OCI-LY3 (cell line): ENCODE data around the gene PCSK4.
"Not testable (repeated sequence)": the region's sequence is repeated elsewhere in the genome, so short reads cannot be mapped to it uniquely, and the experiment has no call there.

ENCODE experiments used
- H2AFZ ChIP-seq: fragments of 200-600, 300-600 bp; shearing (Covaris generic); 2 replicates; pipeline ENCODE4 v1.6.0; 2014; ENCODE audit warnings: antibody characterized with exemption, low read depth, low read length
- H3K27ac ChIP-seq: fragments of 200-600, 300-600 bp; sonication (generic); 2 replicates; pipeline ENCODE4 v1.5.1; 2014; ENCODE audit warnings: mild to moderate bottlenecking, low read length, moderate library complexity, mixed read lengths
- H3K27me3 ChIP-seq: fragments of 200-600, 300-600 bp; sonication (generic); 2 replicates; pipeline ENCODE4 v1.6.1; 2014; ENCODE audit warnings: low read depth, low read length, mixed read lengths
- H3K36me3 ChIP-seq: fragments of 200-600, 300-600 bp; sonication (generic); replicated peaks from 2 replicates; pipeline ENCODE3; 2014; ENCODE audit warnings: low read depth, low read length, mixed read lengths
- H3K4me1 ChIP-seq: fragments of 300-600, 200-600 bp; sonication (generic); 2 replicates; pipeline ENCODE4 v1.6.1; 2014; ENCODE audit warnings: low read length, mixed read lengths
- H3K4me2 ChIP-seq: fragments of 200-600, 300-600 bp; sonication (generic); 2 replicates; pipeline ENCODE4 v1.6.1; 2014; ENCODE audit warnings: low read length, mixed read lengths
- H3K4me3 ChIP-seq: fragments of 300-600, 200-600 bp; sonication (generic); 2 replicates; pipeline ENCODE4 v1.5.1; 2014; ENCODE audit warnings: antibody characterized with exemption, mild to moderate bottlenecking, low read length, moderate library complexity
- H3K79me2 ChIP-seq: fragments of 300-600, 200-600 bp; shearing (Covaris generic); 2 replicates; pipeline ENCODE4 v1.6.1; 2014; ENCODE audit warnings: mild to moderate bottlenecking, low read length, mixed read lengths
- H3K9ac ChIP-seq: fragments of 300-600, 200-600 bp; shearing (Covaris generic); 2 replicates; pipeline ENCODE4 v1.6.0; 2014; ENCODE audit warnings: mild to moderate bottlenecking, low read length, moderate library complexity
- H3K9me3 ChIP-seq: fragments of 200-600, 300-600 bp; shearing (Covaris generic); 2 replicates; pipeline ENCODE4 v1.6.1; 2014; ENCODE audit warnings: low read length, mixed read lengths; ENCODE audit not compliant: insufficient read depth
- H4K20me1 ChIP-seq: fragments of 200-600, 300-600 bp; sonication (generic); 2 replicates; pipeline ENCODE4 v1.6.1; 2016; ENCODE audit warnings: low read length, mixed read lengths; ENCODE audit not compliant: insufficient read depth
- EZH2phosphoT487 ChIP-seq: fragments of 200-600 bp; shearing (Covaris generic); IDR thresholded peaks from 2 replicates; pipeline ENCODE4 v1.6.1; 2018; ENCODE audit warnings: antibody characterized with exemption, mixed run types, low read depth
- TF ChIP-seq, protein P1 (sequence below): fragments of 200-600, 300-600 bp; sonication (generic); IDR thresholded peaks from 2 replicates; pipeline ENCODE4 v1.5.1; 2014; ENCODE audit warnings: antibody characterized with exemption, low read length, low read depth

PCSK4 gene

DNA sequence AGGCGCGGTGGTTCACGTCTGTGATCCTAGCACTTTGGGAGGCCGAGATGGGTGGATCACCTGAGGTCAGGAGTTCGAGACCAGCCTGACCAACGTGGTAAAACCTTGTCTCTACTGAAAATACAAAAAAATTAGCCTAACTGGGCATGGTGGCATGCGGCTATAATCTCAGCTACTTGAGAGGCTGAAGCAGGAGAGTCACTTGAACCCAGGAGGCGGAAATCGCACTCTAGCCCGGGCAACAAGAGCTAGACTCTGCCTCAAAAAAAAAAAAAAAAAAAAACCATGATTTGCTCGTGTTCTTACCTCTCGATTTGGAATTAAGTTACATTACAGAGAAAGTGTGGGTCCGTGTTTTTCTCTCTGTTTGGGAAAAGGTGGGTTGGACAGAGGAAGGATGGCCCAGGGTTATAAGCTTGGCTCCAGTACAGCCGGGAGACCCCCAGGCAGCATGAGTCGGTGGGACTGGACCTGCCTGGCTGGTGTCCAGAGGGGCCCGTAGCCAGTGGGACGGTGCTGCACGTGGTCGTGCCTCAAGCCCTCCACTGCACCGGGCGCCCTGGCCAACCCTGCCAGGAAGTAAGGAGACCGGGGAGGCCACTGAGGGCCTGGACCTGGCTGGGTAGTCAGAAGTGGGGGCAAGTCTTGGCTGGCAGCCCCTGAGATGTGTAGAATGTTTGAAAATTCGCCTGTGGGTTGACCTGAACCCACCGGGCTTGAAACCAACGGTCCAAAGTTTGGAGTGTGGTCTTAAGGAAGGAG lies 48.3 kb downstream of the PCSK4 start:
- Histone ChIP-seq H3K27ac (no peak overlapping the region), H3K9me3 (no peaks in the 10 kb centered on the region), H3K27me3 (no peaks in the 10 kb centered on the region), H3K4me2 (no peak overlapping the region), H3K9ac (no peak overlapping the region), H3K4me1 (peaks cover 44% of the 10 kb centered on the region), H4K20me1 (peaks cover 44% of the 10 kb centered on the region), H3K79me2 (peaks cover 44% of the 10 kb centered on the region), H3K4me3 (no peak overlapping the region), H3K36me3 (peaks cover 42% of the 10 kb centered on the region), H2AFZ (no peak overlapping the region)
- TF ChIP-seq, protein P1, sequence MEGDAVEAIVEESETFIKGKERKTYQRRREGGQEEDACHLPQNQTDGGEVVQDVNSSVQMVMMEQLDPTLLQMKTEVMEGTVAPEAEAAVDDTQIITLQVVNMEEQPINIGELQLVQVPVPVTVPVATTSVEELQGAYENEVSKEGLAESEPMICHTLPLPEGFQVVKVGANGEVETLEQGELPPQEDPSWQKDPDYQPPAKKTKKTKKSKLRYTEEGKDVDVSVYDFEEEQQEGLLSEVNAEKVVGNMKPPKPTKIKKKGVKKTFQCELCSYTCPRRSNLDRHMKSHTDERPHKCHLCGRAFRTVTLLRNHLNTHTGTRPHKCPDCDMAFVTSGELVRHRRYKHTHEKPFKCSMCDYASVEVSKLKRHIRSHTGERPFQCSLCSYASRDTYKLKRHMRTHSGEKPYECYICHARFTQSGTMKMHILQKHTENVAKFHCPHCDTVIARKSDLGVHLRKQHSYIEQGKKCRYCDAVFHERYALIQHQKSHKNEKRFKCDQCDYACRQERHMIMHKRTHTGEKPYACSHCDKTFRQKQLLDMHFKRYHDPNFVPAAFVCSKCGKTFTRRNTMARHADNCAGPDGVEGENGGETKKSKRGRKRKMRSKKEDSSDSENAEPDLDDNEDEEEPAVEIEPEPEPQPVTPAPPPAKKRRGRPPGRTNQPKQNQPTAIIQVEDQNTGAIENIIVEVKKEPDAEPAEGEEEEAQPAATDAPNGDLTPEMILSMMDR = no peak
- no peak for TF ChIP-seq EZH2phosphoT487

- Histone ChIP-seq H3K36me3 (peaks cover 42% of the 10 kb centered on the region), H2AFZ (no peak overlapping the region), H4K20me1 (peaks cover 44% of the 10 kb centered on the region), H3K4me3 (no peak overlapping the region), H3K4me2 (no peak overlapping the region), H3K79me2 (peaks cover 44% of the 10 kb centered on the region), H3K27me3 (no peaks in the 10 kb centered on the region), H3K9ac (no peak overlapping the region), H3K9me3 (no peaks in the 10 kb centered on the region), H3K27ac (0 out of 2 replicates have a peak overlapping the region, but pooled peaks have one; percentile 6), H3K4me1 (peaks cover 44% of the 10 kb centered on the region)
- TF ChIP-seq EZH2phosphoT487 = no peak
- TF ChIP-seq, protein P1 = no peak
Observed at GRCh38 chr19:1441022-1441426, 49.1 kb downstream of the PCSK4 start.

- Histone ChIP-seq H3K4me3 (no peak overlapping the region), H3K4me1 (peaks cover 44% of the 10 kb centered on the region), H3K27ac (0 out of 2 replicates have a peak overlapping the region, but pooled peaks have one; percentile 6), H3K27me3 (no peaks in the 10 kb centered on the region), H3K79me2 (peaks cover 44% of the 10 kb centered on the region), H2AFZ (no peak overlapping the region), H3K36me3 (peaks cover 47% of the 10 kb centered on the region), H4K20me1 (peaks cover 48% of the 10 kb centered on the region), H3K4me2 (peak overlapping the region; percentile 92; the same call in 1 of the 2 replicates), H3K9ac (no peak overlapping the region), H3K9me3 (no peaks in the 10 kb centered on the region)
- TF ChIP-seq, protein P1 = no peak
- no peak for TF ChIP-seq EZH2phosphoT487
Observed at GRCh38 chr19:1440418-1440801, 49.7 kb downstream of the PCSK4 start.

DNA sequence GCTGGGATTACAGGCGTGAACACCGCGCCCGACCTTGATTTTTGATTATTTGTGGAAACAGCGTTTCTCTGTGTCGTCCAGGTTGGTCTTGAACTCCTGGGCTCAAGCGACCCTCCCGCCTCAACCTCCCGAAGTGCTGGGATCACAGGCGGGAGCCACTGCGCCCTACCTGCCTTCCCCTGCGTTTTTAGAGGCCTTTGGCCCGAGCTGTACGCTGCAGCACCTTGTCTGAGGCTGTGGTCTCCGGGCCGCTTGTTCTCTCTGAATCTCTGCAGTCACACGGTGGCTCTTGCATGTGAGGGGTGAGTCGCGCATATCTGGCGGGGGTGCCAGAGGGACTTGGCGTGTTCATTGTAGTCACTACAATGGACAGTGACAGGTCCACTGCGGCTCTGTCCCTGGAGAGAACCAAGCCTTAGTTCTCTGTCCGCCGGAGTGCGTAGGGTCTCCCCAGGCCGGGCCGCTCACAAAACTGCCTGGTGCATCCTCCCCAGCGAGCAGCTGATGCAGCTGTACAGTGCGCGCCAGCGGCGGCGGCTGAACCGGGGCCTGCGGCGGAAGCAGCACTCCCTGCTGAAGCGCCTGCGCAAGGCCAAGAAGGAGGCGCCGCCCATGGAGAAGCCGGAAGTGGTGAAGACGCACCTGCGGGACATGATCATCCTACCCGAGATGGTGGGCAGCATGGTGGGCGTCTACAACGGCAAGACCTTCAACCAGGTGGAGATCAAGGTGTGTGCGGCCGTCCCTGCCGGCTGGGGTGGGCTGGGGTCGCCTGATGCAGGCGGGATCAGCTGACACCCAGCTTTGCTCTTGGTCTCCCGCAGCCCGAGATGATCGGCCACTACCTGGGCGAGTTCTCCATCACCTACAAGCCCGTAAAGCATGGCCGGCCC lies 50.4 kb downstream of the PCSK4 start:
- Histone ChIP-seq H3K4me1 (peaks cover 43% of the 10 kb centered on the region), H3K27ac (peak overlapping the region; percentile 64), H4K20me1 (peaks cover 50% of the 10 kb centered on the region), H3K36me3 (peaks cover 52% of the 10 kb centered on the region), H3K4me3 (peak overlapping the region; percentile 92), H3K79me2 (peaks cover 44% of the 10 kb centered on the region), H3K9ac (peak overlapping the region; percentile 91), H3K4me2 (peak overlapping the region; percentile 92)
- H2AFZ ChIP-seq, H3K27me3 ChIP-seq, H3K9me3 ChIP-seq: not testable (repeated sequence)
